Tibial nerve (tissue), 4 donors: ENCODE data around the gene KIF3B. TPM values are rescaled to one million over a fixed set of nuclear protein-coding genes. Genes with fewer than 3 reads are reported as not detected.
"Not testable (repeated sequence)": the region's sequence is repeated elsewhere in the genome, so short reads cannot be mapped to it uniquely, and the experiment has no call there.

Source experiments
- DNase-seq, 2 donors: peaks; one replicate each; pipeline ENCODE4 v3.0.0-alpha.2; 2019; ENCODE audit warnings: low spot score in 2 of 2
- H3K27ac ChIP-seq, 4 donors: fragments of 200-600 bp; sonication (generic) in 3 of 4; one replicate each; pipeline ENCODE4 v1.5.1; 2017 to 2019; ENCODE audit warnings: mild to moderate bottlenecking in 1 of 4
- H3K27me3 ChIP-seq, 2 donors: fragments of 200-600 bp; sonication (generic) in 1 of 2; one replicate each; pipeline versions ENCODE4 v1.5.1 to v1.6.0; 2017 to 2019
- H3K36me3 ChIP-seq, 3 donors: fragments of 200-600 bp; sonication (generic); one replicate each; pipeline ENCODE4 v1.5.1; 2018 to 2019
- H3K4me1 ChIP-seq, 4 donors: fragments of 200-600 bp; sonication (generic) in 3 of 4; one replicate each; pipeline ENCODE4 v1.5.1; 2017 to 2019
- H3K4me3 ChIP-seq, 4 donors: fragments of 200-600 bp; sonication (generic) in 3 of 4; one replicate each; pipeline ENCODE4 v1.5.1; 2017 to 2019; ENCODE audit warnings: mild to moderate bottlenecking in 1 of 4, moderate library complexity in 1 of 4
- H3K9me3 ChIP-seq, 4 donors: fragments of 200-600 bp; sonication (generic) in 3 of 4; one replicate each; pipeline ENCODE4 v1.5.1; 2017 to 2019
- CTCF ChIP-seq, 5 experiments: fragments of 200-600 bp in 3 of 5; fragments of 450-650 bp in 2 of 5; sonication (generic) in 3 of 5; IDR thresholded peaks; one replicate each; pipeline ENCODE4 v1.5.1; 2016 to 2019; ENCODE audit warnings: antibody characterized with exemption in 5 of 5, mild to moderate bottlenecking in 3 of 5, moderate library complexity in 2 of 5
- EP300 ChIP-seq, 2 donors: sonication (generic); formaldehyde crosslinking; IDR thresholded peaks; one replicate each; pipeline ENCODE4 v1.6.1; 2017; ENCODE audit warnings: antibody characterized with exemption in 2 of 2, mild to moderate bottlenecking in 1 of 2
- POLR2A ChIP-seq, 2 donors: fragments of 450-650 bp; IDR thresholded peaks; one replicate each; pipeline ENCODE4 v1.6.1; 2017; ENCODE audit warnings: antibody characterized with exemption in 2 of 2, mild to moderate bottlenecking in 2 of 2, moderate library complexity in 2 of 2
- WGBS, 2 donors: methylation state at CpG; one replicate each; pipeline ENCODE4 v1.1.5; 2018; 5-methylcytosine and 5-hydroxymethylcytosine counted together
- total RNA-seq, 4 donors: library from RNA; depleted of rRNA; stranded (reverse); fragments of >200 nt; gene quantifications; one replicate each; pipeline ENCODE4 v1.1.0, GENCODE V29; 2016

Gene KIF3B
- total RNA-seq, 4 donors from 2014 or later, result 27.3 to 32.9 (median 31.7) TPM

GRCh38 chr20:32337937-32338661 lies 60.6 kb downstream of the KIF3B start:
- Histone ChIP-seq H3K4me1 (peaks cover 0 to 12% (median 0%) of the 10 kb centered on the region in 4 donors), H3K36me3 (peaks cover 0 to 17% (median 0%) of the 10 kb centered on the region in 3 donors), H3K9me3 (no peaks in the 10 kb centered on the region), H3K27ac (no peak overlapping the region), H3K27me3 (no peaks in the 10 kb centered on the region), H3K4me3 (no peak overlapping the region)
- TF ChIP-seq POLR2A (IDR thresholded peaks at IDR 0.05) (no peak), EP300 (IDR thresholded peaks at IDR 0.05) (no peak)
- WGBS, 2 donors, result 91 to 94% methylated on average over 11 of the region's 11 CpGs
- DNase-seq, result no peak

DNA sequence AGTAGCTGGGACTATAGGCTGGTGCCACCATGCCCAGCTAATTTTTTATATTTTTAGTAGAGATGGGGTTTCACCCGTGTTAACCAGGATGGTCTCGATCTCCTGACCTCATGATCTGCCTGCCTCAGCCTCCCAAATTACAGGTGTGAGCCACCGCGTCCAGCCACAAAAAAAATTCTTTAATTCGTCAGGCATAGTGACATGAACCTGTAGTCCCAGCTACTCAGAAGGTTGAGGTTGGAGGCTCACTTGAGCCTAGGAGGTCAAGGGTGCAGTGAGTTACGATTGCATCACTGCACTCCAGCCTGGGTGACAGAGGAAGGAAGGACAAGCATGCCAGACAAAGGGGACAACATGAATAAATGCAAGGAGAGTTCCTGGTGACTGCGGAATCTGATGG lies 61.2 kb downstream of the KIF3B start:
- 87 to 88% methylated on average over 7 of the region's 7 CpGs for WGBS, 2 donors
- H3K9me3 ChIP-seq, result no peaks in the 10 kb centered on the region
- H3K4me1 ChIP-seq, result peaks cover 0 to 12% (median 0%) of the 10 kb centered on the region in 4 donors
- DNase-seq, result no peak
- H3K27ac ChIP-seq, result no peak overlapping the region
- H3K36me3 ChIP-seq, result peaks cover 0 to 14% (median 0%) of the 10 kb centered on the region in 3 donors
- H3K4me3 ChIP-seq, result no peak overlapping the region
- H3K27me3 ChIP-seq, result no peaks in the 10 kb centered on the region
- TF ChIP-seq POLR2A (IDR thresholded peaks at IDR 0.05) (no peak), EP300 (IDR thresholded peaks at IDR 0.05) (no peak), CTCF (IDR thresholded peaks at IDR 0.05) (no peak)

DNA sequence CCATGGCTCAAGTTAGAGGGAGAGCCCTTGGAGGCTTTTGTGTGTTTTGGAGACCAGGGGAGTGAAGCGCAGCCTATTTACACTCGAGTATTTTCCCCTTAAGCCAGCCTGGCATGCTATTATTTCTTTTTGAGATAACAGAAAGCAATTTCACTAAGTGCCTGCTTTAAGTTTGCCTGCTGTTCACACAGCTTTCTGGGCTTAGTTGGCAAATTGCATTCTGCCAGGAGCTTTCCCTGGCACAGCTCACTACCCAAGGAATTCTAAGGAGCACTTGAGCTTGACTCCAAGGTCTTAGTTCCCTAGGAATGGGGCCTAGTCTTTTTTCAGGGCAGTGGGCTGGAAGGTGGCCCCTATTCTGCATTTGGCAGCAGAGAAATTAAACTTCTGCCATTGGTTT lies 61.7 kb downstream of the KIF3B start:
- Histone ChIP-seq H3K9me3 (no peaks in the 10 kb centered on the region), H3K27ac (no peak overlapping the region), H3K4me1 (peaks cover 0 to 9% (median 0%) of the 10 kb centered on the region in 4 donors), H3K27me3 (no peaks in the 10 kb centered on the region), H3K4me3 (no peak overlapping the region), H3K36me3 (peaks cover 0 to 9% (median 0%) of the 10 kb centered on the region in 3 donors)
- DNase-seq, result no peak
- TF ChIP-seq EP300 (IDR thresholded peaks at IDR 0.05) (no peak), POLR2A (IDR thresholded peaks at IDR 0.05) (no peak), CTCF (IDR thresholded peaks at IDR 0.05) (no peak)
- WGBS, 2 donors, result 82 to 88% methylated on average over 2 of the region's 2 CpGs

GRCh38 chr20:32341053-32341452 lies 63.6 kb downstream of the KIF3B start:
- WGBS, 2 donors, result 63 to 80% methylated on average over 2 of the region's 2 CpGs
- H3K4me3 ChIP-seq, H3K27me3 ChIP-seq, H3K4me1 ChIP-seq, H3K36me3 ChIP-seq, H3K27ac ChIP-seq, DNase-seq, H3K9me3 ChIP-seq: not testable (repeated sequence)

GRCh38 chr20:32343439-32343838 lies 66.0 kb downstream of the KIF3B start:
- Histone ChIP-seq H3K36me3 (no peaks in the 10 kb centered on the region), H3K4me1 (no peaks in the 10 kb centered on the region), H3K27me3 (no peaks in the 10 kb centered on the region), H3K9me3 (no peaks in the 10 kb centered on the region), H3K4me3 (no peak overlapping the region), H3K27ac (no peak overlapping the region)
- WGBS, 2 donors, result 91 to 92% methylated on average over 3 of the region's 3 CpGs
- DNase-seq, result no peak
- TF ChIP-seq POLR2A (IDR thresholded peaks at IDR 0.05) (no peak), CTCF (IDR thresholded peaks at IDR 0.05) (no peak), EP300 (IDR thresholded peaks at IDR 0.05) (no peak)

- Histone ChIP-seq H3K4me1 (no peaks in the 10 kb centered on the region), H3K9me3 (no peaks in the 10 kb centered on the region), H3K4me3 (no peak overlapping the region), H3K27me3 (no peaks in the 10 kb centered on the region), H3K36me3 (no peaks in the 10 kb centered on the region), H3K27ac (no peak overlapping the region)
- WGBS, 2 donors, result 43 to 46% methylated on average over 7 of the region's 7 CpGs
- TF ChIP-seq CTCF (IDR thresholded peaks at IDR 0.05) (no peak), EP300 (IDR thresholded peaks at IDR 0.05) (no peak), POLR2A (IDR thresholded peaks at IDR 0.05) (no peak)
- DNase-seq, result no peak
Measured at GRCh38 chr20:32344835-32345506, 67.5 kb downstream of the KIF3B start.
